GM18519 (cell line): ENCODE data around the gene A4GALT.

Source experiments
- ATAC-seq: cut with Tn5 transposase; IDR thresholded peaks from one replicate; pipeline ENCODE4 v1.9.1; 2021; ENCODE audit warnings: mild to moderate bottlenecking, moderate library complexity; ENCODE audit not compliant: unreplicated experiment, low FRiP score

A4GALT gene

GRCh38 chr22:42654436-42655073, 66.1 kb downstream of the A4GALT start:
- no peak for ATAC-seq

DNA sequence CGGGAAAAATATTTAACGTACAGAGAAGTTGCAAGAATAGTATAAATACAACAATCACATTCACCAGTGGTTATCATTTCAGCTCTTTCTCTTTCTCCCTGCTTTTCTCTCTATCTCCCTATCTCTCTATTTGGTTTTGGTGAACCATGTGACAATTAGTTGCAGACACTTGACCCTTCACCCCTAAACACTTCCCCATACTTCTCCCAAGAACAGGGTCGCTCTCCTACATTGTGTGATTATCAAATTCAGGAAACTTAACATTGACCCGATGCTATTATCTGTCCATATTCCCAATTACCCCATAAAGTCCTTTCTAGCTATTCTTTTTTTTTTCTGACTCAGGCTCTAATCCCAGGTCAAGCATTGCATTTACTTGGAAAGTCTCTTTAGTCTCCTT, 66.7 kb downstream of the A4GALT start:
- no peak for ATAC-seq

DNA sequence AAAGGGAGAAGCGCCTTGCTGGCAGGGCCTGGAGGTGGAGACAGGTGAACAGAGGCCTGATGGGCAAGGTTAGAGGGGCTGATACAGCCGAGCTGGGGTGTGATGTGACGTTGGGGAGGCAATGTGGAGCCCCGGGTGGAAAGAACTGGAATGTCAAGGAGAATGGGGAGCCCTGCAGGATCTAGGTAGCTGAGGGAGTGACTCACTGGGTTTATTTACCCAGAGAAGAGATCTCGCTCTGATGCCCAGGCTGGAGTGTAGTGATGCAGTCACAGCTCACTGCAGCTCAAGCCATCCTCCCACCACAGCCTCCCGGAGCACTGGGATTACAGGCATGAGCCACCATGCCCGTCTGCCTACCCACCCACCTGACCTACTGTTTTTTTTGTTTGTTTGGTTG, 69.5 kb downstream of the A4GALT start:
- ATAC-seq, result no peak

- ATAC-seq, result peak; percentile 45
These were observed 71.2 kb downstream of the A4GALT start, which contains the start of gene CYB5R3 for GRCh38 chr22:42649246-42650099. Gene CYB5R3, minus strand, starts transcription at chr22:42649392. Its CDS starts 77 bp downstream, at chr22:42649315.

DNA sequence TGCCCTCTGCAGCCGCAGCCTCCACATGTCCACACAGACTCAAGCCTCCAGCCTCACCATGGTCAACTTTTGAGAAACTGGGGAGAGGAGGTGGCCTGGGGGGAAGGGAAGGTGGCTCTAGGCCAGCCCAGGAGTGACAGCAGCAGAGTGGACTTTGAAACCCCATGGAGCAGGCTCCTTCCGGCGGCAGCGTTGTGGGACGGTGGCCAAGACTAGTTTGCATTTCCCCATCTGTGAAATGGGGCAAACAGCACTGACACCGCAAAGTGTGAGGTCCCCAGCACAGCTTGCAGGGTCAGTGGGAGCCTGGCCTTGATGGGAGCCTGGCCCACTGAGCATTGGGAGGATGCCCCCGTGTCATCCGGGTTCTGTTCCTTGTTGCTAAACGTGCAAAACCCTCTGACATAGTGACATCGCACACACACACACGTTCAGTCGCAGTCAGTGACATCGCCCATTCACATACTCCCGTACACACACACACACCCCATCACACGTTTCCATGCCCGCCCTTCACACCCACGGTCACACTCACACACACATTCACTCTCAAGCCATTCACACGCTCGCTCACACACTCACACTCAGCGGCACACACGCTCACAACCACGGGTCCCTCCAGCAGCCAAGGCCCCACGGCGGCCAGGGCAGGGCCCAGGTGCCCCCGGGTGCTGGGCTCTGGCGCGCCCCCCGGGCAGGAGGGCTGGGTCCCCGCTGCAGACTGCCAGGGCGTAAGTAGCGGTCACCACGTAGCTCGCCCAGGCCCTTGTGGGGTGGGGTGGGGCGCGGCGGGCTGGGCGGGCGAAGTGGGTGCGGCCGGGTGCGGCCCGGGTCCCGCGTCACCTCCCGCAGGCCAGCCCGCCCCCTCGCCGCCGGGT, 72.1 kb downstream of the A4GALT start:
- ATAC-seq, result peak; percentile 19

GRCh38 chr22:42648017-42648367, 72.7 kb downstream of the A4GALT start:
- ATAC-seq, result no peak

- no peak for ATAC-seq
These were observed 73.8 kb downstream of the A4GALT start for GRCh38 chr22:42646569-42647525.

- ATAC-seq, result no peak
These were observed 74.6 kb downstream of the A4GALT start for GRCh38 chr22:42645938-42646568.

DNA sequence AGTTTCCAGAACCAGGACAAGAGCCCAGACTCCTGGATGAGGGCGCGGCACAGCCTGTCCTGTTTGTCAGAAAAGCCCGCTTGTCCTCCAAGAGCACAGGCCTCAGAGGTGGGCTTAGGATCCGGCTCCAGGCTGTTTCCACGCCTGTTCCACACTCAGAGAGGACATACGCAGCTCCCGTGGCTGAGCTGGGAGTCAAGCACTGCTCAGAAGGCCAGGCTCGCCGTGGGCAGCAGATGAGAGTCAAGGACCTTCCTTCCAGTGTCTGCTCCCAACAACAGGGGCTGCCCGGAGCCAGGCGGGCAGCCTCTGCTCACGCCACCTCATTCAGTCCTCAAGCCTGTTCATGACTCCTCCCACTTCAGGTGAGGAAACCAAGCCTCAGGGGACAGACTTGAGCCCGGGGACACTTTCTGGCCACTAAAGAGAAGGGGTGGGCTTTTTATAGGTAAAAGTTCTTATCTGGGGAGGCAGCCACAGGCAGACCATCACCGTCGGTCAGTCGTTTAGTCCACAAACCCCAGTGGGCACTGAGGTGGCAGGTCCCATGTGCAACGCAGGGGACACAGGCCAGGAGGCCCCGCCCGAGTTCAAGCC, 75.2 kb downstream of the A4GALT start:
- no peak for ATAC-seq

- no peak for ATAC-seq
These were observed 76.0 kb downstream of the A4GALT start for GRCh38 chr22:42644422-42645340.

- no peak for ATAC-seq
These were observed 76.8 kb downstream of the A4GALT start for GRCh38 chr22:42643634-42644421.

GRCh38 chr22:42642806-42643633, 77.7 kb downstream of the A4GALT start:
- ATAC-seq, result no peak
